Kasumi-1 (cell line): Measurements from ENCODE around the gene NEK11.
A peak's percentile ranks its signal among the peaks of the same experiment; 100 is the strongest.

Experiments
- DNase-seq, 2 experiments: peaks; one replicate each; lab custom pipeline; 2025; lab: John Stamatoyannopoulos, UW

The NEK11 gene

GRCh38 chr3:131141770-131142169 is 115.1 kb downstream of the NEK11 start:
- no peak for DNase-seq

- peak; percentile 22 to 53 for DNase-seq
Measured at GRCh38 chr3:131142580-131142979, 115.9 kb downstream of the NEK11 start.

- DNase-seq: no peak
Measured at GRCh38 chr3:131143802-131144201, 117.1 kb downstream of the NEK11 start.

- DNase-seq: no peak
Measured at GRCh38 chr3:131147534-131147933, 120.9 kb downstream of the NEK11 start.

GRCh38 chr3:131158434-131158833 is 131.8 kb downstream of the NEK11 start:
- DNase-seq: no peak

- DNase-seq: no peak
Measured at GRCh38 chr3:131162516-131162915, 135.8 kb downstream of the NEK11 start.

GRCh38 chr3:131167867-131168266 is 141.2 kb downstream of the NEK11 start:
- no peak for DNase-seq

- DNase-seq: no peak
Measured at GRCh38 chr3:131169331-131169730, 142.7 kb downstream of the NEK11 start.

- DNase-seq: no peak
Measured at GRCh38 chr3:131172502-131173200, 146.0 kb downstream of the NEK11 start.

- DNase-seq: peak; percentile 76 to 82
Measured at GRCh38 chr3:131174752-131175151, 148.1 kb downstream of the NEK11 start.

GRCh38 chr3:131178710-131179375 is 152.2 kb downstream of the NEK11 start:
- no peak for DNase-seq

- no peak for DNase-seq
Measured at GRCh38 chr3:131192701-131193100, 166.0 kb downstream of the NEK11 start.

GRCh38 chr3:131193641-131194238 is 167.1 kb downstream of the NEK11 start:
- DNase-seq: peak; percentile 19 to 43

GRCh38 chr3:131194816-131195215 is 168.1 kb downstream of the NEK11 start:
- no peak for DNase-seq

GRCh38 chr3:131200636-131201199 is 174.0 kb downstream of the NEK11 start:
- no peak for DNase-seq

GRCh38 chr3:131216330-131216729 is 189.7 kb downstream of the NEK11 start:
- DNase-seq: no peak

GRCh38 chr3:131216801-131217200 is 190.1 kb downstream of the NEK11 start:
- DNase-seq: peak; percentile 68 to 69

- DNase-seq: no peak
Measured at GRCh38 chr3:131217296-131217741, 190.6 kb downstream of the NEK11 start.

GRCh38 chr3:131218196-131218595 is 191.5 kb downstream of the NEK11 start:
- no peak for DNase-seq

- no peak for DNase-seq
Measured at GRCh38 chr3:131221731-131222130, 195.1 kb downstream of the NEK11 start.

- no peak for DNase-seq
Measured at GRCh38 chr3:131222599-131222998, 195.9 kb downstream of the NEK11 start.

GRCh38 chr3:131223373-131224289 is 197.0 kb downstream of the NEK11 start:
- DNase-seq: peak; percentile 65 to 71
